NCI-H2107 (cell line): ENCODE measurements around the gene KLRF2.
"Not testable (repeated sequence)": the region's sequence is repeated elsewhere in the genome, so short reads cannot be mapped to it uniquely, and the experiment has no call there.

Experiments used
- DNase-seq: peaks from one replicate; lab custom pipeline; 2025; lab: John Stamatoyannopoulos, UW

The KLRF2 gene

GRCh38 chr12:9881246-9881645 is at the start of gene KLRF2:
Gene KLRF2 (plus strand): TSS chr12:9881489. CDS start chr12:9881596, 107 bp downstream.
- DNase-seq = no peak

GRCh38 chr12:9831720-9832119 is 49.6 kb upstream of the KLRF2 start:
- DNase-seq = no peak

- DNase-seq = no peak
These were observed 37.9 kb upstream of the KLRF2 start for GRCh38 chr12:9843407-9843806.

GRCh38 chr12:9848899-9849298 is 32.4 kb upstream of the KLRF2 start:
- no peak for DNase-seq

- no peak for DNase-seq
These were observed 30.2 kb upstream of the KLRF2 start for GRCh38 chr12:9851050-9851449.

GRCh38 chr12:9851927-9852326 is 29.4 kb upstream of the KLRF2 start:
- no peak for DNase-seq

- DNase-seq = no peak
These were observed 25.1 kb upstream of the KLRF2 start for GRCh38 chr12:9856151-9856550.

- no peak for DNase-seq
These were observed 24.4 kb upstream of the KLRF2 start for GRCh38 chr12:9856894-9857293.

- no peak for DNase-seq
These were observed 23.2 kb upstream of the KLRF2 start for GRCh38 chr12:9858135-9858534.

GRCh38 chr12:9864913-9865675 is 16.2 kb upstream of the KLRF2 start:
- no peak for DNase-seq

GRCh38 chr12:9866860-9867269 is 14.4 kb upstream of the KLRF2 start:
- no peak for DNase-seq

- no peak for DNase-seq
These were observed 13.8 kb upstream of the KLRF2 start for GRCh38 chr12:9867531-9867930.

GRCh38 chr12:9868311-9868801 is 12.9 kb upstream of the KLRF2 start:
- no peak for DNase-seq

- no peak for DNase-seq
These were observed 12.4 kb upstream of the KLRF2 start for GRCh38 chr12:9868951-9869306.

- no peak for DNase-seq
These were observed 11.8 kb upstream of the KLRF2 start, which contains the start of gene CLEC2B for GRCh38 chr12:9869307-9870161. Gene CLEC2B (minus strand): TSS chr12:9869354.

- DNase-seq = no peak
These were observed 10.9 kb upstream of the KLRF2 start for GRCh38 chr12:9870286-9870866.

GRCh38 chr12:9872162-9872561 is 9.1 kb upstream of the KLRF2 start:
- no peak for DNase-seq

GRCh38 chr12:9872742-9873141 is 8.5 kb upstream of the KLRF2 start:
- DNase-seq = no peak

GRCh38 chr12:9876120-9876519 is 5.2 kb upstream of the KLRF2 start:
- DNase-seq = not testable (repeated sequence)

- DNase-seq = no peak
These were observed 684 bp upstream of the KLRF2 start for GRCh38 chr12:9880532-9881078.

- no peak for DNase-seq
These were observed 699 bp downstream of the KLRF2 start for GRCh38 chr12:9881988-9882387.

- no peak for DNase-seq
These were observed 1.9 kb downstream of the KLRF2 start for GRCh38 chr12:9883175-9883574.
